SU-DHL-6 (cell line): ENCODE measurements around the gene PRKCE.
"Not testable (repeated sequence)": the region's sequence is repeated elsewhere in the genome, so short reads cannot be mapped to it uniquely, and the experiment has no call there.

Source experiments
- H2AFZ ChIP-seq: fragments of 200-600 bp; sonication (generic); 2 replicates; pipeline ENCODE4 v1.6.1; 2014; ENCODE audit warnings: low read depth, mild to moderate bottlenecking, moderate library complexity, mixed read lengths, antibody characterized with exemption, low read length; ENCODE audit not compliant: severe bottlenecking
- H3F3A ChIP-seq: fragments of 200-600 bp; shearing (Covaris generic); 2 replicates; pipeline ENCODE4 v1.6.0; 2016; ENCODE audit warnings: antibody characterized with exemption, mild to moderate bottlenecking; ENCODE audit not compliant: insufficient read depth
- H3K27ac ChIP-seq: fragments of 200-600 bp; sonication (generic); 2 replicates; pipeline ENCODE4 v1.5.1; 2016; ENCODE audit warnings: low read depth, mild to moderate bottlenecking, low read length, moderate library complexity, mixed read lengths
- H3K27me3 ChIP-seq: fragments of 200-600 bp; sonication (generic), shearing (Covaris generic); 2 replicates; pipeline ENCODE4 v1.6.0; 2014; ENCODE audit warnings: mild to moderate bottlenecking, low read length
- H3K36me3 ChIP-seq: fragments of 200-600 bp; sonication (generic); 2 replicates; pipeline ENCODE4 v1.6.1; 2014; ENCODE audit warnings: mild to moderate bottlenecking, low read length, mixed read lengths
- H3K4me2 ChIP-seq: fragments of 300-600, 200-600 bp; shearing (Covaris generic), sonication (generic); 2 replicates; pipeline ENCODE4 v1.6.0; 2014; ENCODE audit warnings: low read length, low read depth, mild to moderate bottlenecking; ENCODE audit not compliant: poor library complexity, severe bottlenecking
- H3K4me3 ChIP-seq: fragments of 200-600 bp; sonication (generic); 2 replicates; pipeline ENCODE4 v1.5.1; 2014; ENCODE audit warnings: antibody characterized with exemption, low read length, mild to moderate bottlenecking, mixed read lengths; ENCODE audit not compliant: insufficient read depth, poor library complexity, severe bottlenecking
- H3K79me2 ChIP-seq: fragments of 200-600 bp; sonication (generic); 2 replicates; pipeline ENCODE4 v1.6.1; 2014; ENCODE audit warnings: mild to moderate bottlenecking, low read length, moderate library complexity; ENCODE audit not compliant: insufficient read depth
- H3K9ac ChIP-seq: fragments of 200-600 bp; sonication (generic); 2 replicates; pipeline ENCODE4 v1.7.0; 2014; ENCODE audit warnings: mild to moderate bottlenecking, low read length
- H3K9me2 ChIP-seq: fragments of 200-600 bp; sonication (generic); replicated peaks from 2 replicates; pipeline ENCODE4 v1.6.1; 2014; ENCODE audit warnings: low read length; ENCODE audit not compliant: insufficient read depth
- H3K9me3 ChIP-seq: fragments of 200-600 bp; sonication (generic); 2 replicates; pipeline ENCODE4 v1.6.1; 2014; ENCODE audit warnings: low read length, mixed read lengths; ENCODE audit not compliant: insufficient read depth
- H4K20me1 ChIP-seq: fragments of 200-600 bp; sonication (generic); 2 replicates; pipeline ENCODE4 v1.6.1; 2014; ENCODE audit warnings: low read depth, mild to moderate bottlenecking, antibody characterized with exemption, low read length, moderate library complexity, mixed read lengths
- CTCF ChIP-seq: fragments of 200-600 bp; sonication (generic); IDR thresholded peaks from one replicate; pipeline ENCODE4 v1.5.1; 2017; ENCODE audit warnings: antibody characterized with exemption, mild to moderate bottlenecking, low read length, moderate library complexity; ENCODE audit not compliant: insufficient read depth, poor library complexity, severe bottlenecking
- EZH2phosphoT487 ChIP-seq: fragments of 200-600 bp; sonication (generic), shearing (Covaris generic); conservative IDR thresholded peaks from 2 replicates; pipeline ENCODE4 v1.6.1; 2018; ENCODE audit warnings: mild to moderate bottlenecking, antibody characterized with exemption, low read length, moderate library complexity, mixed read lengths

PRKCE gene

GRCh38 chr2:45713591-45713990, 62.1 kb downstream of the PRKCE start:
- no peaks in the 10 kb centered on the region for H4K20me1 ChIP-seq
- no peak overlapping the region for H3K9ac ChIP-seq

GRCh38 chr2:45714679-45715078, 63.2 kb downstream of the PRKCE start:
- no peaks in the 10 kb centered on the region for H4K20me1 ChIP-seq
- H3K27me3 ChIP-seq = no peaks in the 10 kb centered on the region
- no peak overlapping the region for H3K27ac ChIP-seq
- no peak overlapping the region for H3K9ac ChIP-seq
- no peaks in the 10 kb centered on the region for H3K36me3 ChIP-seq
- no peaks in the 10 kb centered on the region for H3F3A ChIP-seq
- no peak overlapping the region for H3K4me3 ChIP-seq
- H2AFZ ChIP-seq = no peak overlapping the region
- TF ChIP-seq CTCF (no peak), EZH2phosphoT487 (no peak)
- H3K9me3 ChIP-seq = no peaks in the 10 kb centered on the region
- H3K9me2 ChIP-seq = no peaks in the 10 kb centered on the region
- H3K4me2 ChIP-seq = no peak overlapping the region
- H3K79me2 ChIP-seq = no peaks in the 10 kb centered on the region

More at GRCh38 chr2:45713591-45713990, 62.1 kb downstream of the PRKCE start:
- Histone ChIP-seq H2AFZ (no peak overlapping the region), H3K4me3 (no peak overlapping the region), H3K27me3 (no peaks in the 10 kb centered on the region), H3K9me2 (no peaks in the 10 kb centered on the region), H3K36me3 (no peaks in the 10 kb centered on the region), H3K79me2 (no peaks in the 10 kb centered on the region), H3K9me3 (no peaks in the 10 kb centered on the region), H3K4me2 (no peak overlapping the region), H3K27ac (no peak overlapping the region), H3F3A (no peaks in the 10 kb centered on the region)
- TF ChIP-seq EZH2phosphoT487 (no peak), CTCF (no peak)

GRCh38 chr2:45715601-45716379, 64.3 kb downstream of the PRKCE start:
- Histone ChIP-seq H3K9me2 (no peaks in the 10 kb centered on the region), H3K79me2 (no peaks in the 10 kb centered on the region), H3K27me3 (no peaks in the 10 kb centered on the region), H3K4me2 (no peak overlapping the region), H3K9ac (no peak overlapping the region), H3K9me3 (no peaks in the 10 kb centered on the region), H4K20me1 (no peaks in the 10 kb centered on the region), H2AFZ (no peak overlapping the region), H3F3A (no peaks in the 10 kb centered on the region), H3K36me3 (no peaks in the 10 kb centered on the region), H3K4me3 (no peak overlapping the region), H3K27ac (no peak overlapping the region)
- no peak for TF ChIP-seq CTCF
- no peak for TF ChIP-seq EZH2phosphoT487

GRCh38 chr2:45716432-45716831, 65.0 kb downstream of the PRKCE start:
- not testable (repeated sequence) for H3F3A ChIP-seq, H3K9me2 ChIP-seq, H3K27ac ChIP-seq, H3K36me3 ChIP-seq, H3K79me2 ChIP-seq, H2AFZ ChIP-seq, H3K4me3 ChIP-seq, H3K27me3 ChIP-seq, H3K4me2 ChIP-seq, H4K20me1 ChIP-seq, H3K9me3 ChIP-seq, H3K9ac ChIP-seq
